Measurements from ENCODE around the gene CTSE. TPM values are rescaled to one million over a fixed set of nuclear protein-coding genes. Genes with fewer than 3 reads are reported as not detected.

CTSE gene
- total and polyA plus RNA-seq, 2 of the 13 experiments (the other 11 are each of a cell fraction or from before 2014, with no cell fraction given): 0.50 to 0.69 TPM

- no peak for TF ChIP-seq PAF1 (CRISPR knock-in tag; IDR thresholded peaks at IDR 0.05)
Observed at GRCh38 chr1:206011057-206011456, 12.6 kb downstream of the CTSE start (continued).

GRCh38 chr1:206010060-206010459, 13.6 kb downstream of the CTSE start:
- Histone ChIP-seq H3K9ac (ENCODE audit: insufficient read depth, low read depth, low read length) (no peak overlapping the region), H3K4me3 (replicated peaks in 1 of 3; ENCODE audit: insufficient read depth in 1 of 3, low read depth in 2 of 3, low read length in 3 of 3) (no peak overlapping the region), H3K27me3 (ENCODE audit: control insufficient read depth in 1 of 2, insufficient read depth in 2 of 2, low read length in 2 of 2) (peaks cover 0 to 8% of the 10 kb centered on the region in 2 experiments; a peak in 2 of 5 replicates), H3K36me3 (replicated peaks in 1 of 2; ENCODE audit: control insufficient read depth in 1 of 2, insufficient read depth in 2 of 2, low read length in 2 of 2) (no peaks in the 10 kb centered on the region), H3K27ac (ENCODE audit: extremely low read length, insufficient read depth, low read length) (no peak overlapping the region), H3K4me2 (ENCODE audit: low read depth, low read length) (no peak overlapping the region), H4K20me1 (ENCODE audit: insufficient read depth, low read length) (no peaks in the 10 kb centered on the region), H3K9me3 (ENCODE audit: low read length) (no peaks in the 10 kb centered on the region), H3K79me2 (ENCODE audit: insufficient read depth, low read length) (no peaks in the 10 kb centered on the region), H3K4me1 (ENCODE audit: insufficient read depth, low read length) (peaks cover 11% of the 10 kb centered on the region; the same call in 1 of the 2 replicates), H2AFZ (ENCODE audit: low read length) (no peak overlapping the region)
- BruUV-seq (replicated peaks): no TSS peak
- ChIA-PET CTCF (ENCODE audit: low intra/inter-chr PET ratio, low total read pairs) (no interaction called here), POLR2A (no interaction called here)
- 4% methylated on average over 5 of the region's 5 CpGs for WGBS (ENCODE audit: low lambda C conversion rate)
- DNase-seq (ENCODE audit: low spot score) (no peak), FAIRE-seq (no peak), ATAC-seq (no peak)
- in situ Hi-C loops (cut with HindIII; ENCODE audit: extremely low pct_ligation_motif_present, low pct_unique_long_range_greater_than_20kb): no loop called here
- intact Hi-C loops (cut with micrococcal nuclease; ENCODE audit: unreplicated experiment): no loop called here
- TF ChIP-seq IKZF5 (CRISPR knock-in tag; IDR thresholded peaks at IDR 0.05): no peak
- TF ChIP-seq FIP1L1 (IDR thresholded peaks at IDR 0.05; ENCODE audit: borderline replicate concordance, insufficient read depth, low read depth, low read length): no peak
- no peak for TF ChIP-seq ISX (CRISPR knock-in tag; conservative IDR thresholded peaks at IDR 0.05)
- no peak for TF ChIP-seq GMEB1 (CRISPR knock-in tag; IDR thresholded peaks at IDR 0.05; ENCODE audit: borderline replicate concordance)
- TF ChIP-seq CHCHD3 (CRISPR knock-in tag; IDR thresholded peaks at IDR 0.05): no peak
- no peak for TF ChIP-seq ZKSCAN5 (CRISPR knock-in tag; IDR thresholded peaks at IDR 0.05)
- no peak for TF ChIP-seq ZBED4 (CRISPR knock-in tag; IDR thresholded peaks at IDR 0.05; ENCODE audit: borderline replicate concordance)
- no peak for TF ChIP-seq ZNF34 (CRISPR knock-in tag; IDR thresholded peaks at IDR 0.05; ENCODE audit: borderline replicate concordance)
- TF ChIP-seq KLF11 (CRISPR knock-in tag; IDR thresholded peaks at IDR 0.05): no peak
- no peak for TF ChIP-seq ZNF597 (CRISPR knock-in tag; IDR thresholded peaks at IDR 0.05)

All from HepG2 (cell line).